HEK293 (cell line): ENCODE data around the gene FGF3.

ENCODE experiments used
- CTCF ChIA-PET: fragments of 350-600 bp; formaldehyde crosslinking; extraction: SDS; loops from one replicate; lab custom pipeline; 2021; ENCODE audit warnings: antibody characterized with exemption; lab: Yijun Ruan, JAX
- POLR2A ChIA-PET: fragments of 300-600 bp; formaldehyde crosslinking; extraction: SDS; loops from one replicate; lab custom pipeline; 2020; ENCODE audit warnings: antibody characterized with exemption, inconsistent platforms; lab: Yijun Ruan, JAX
- H3K27ac ChIP-seq: fragments of 200-500 bp; sonication (Bioruptor generic); 2 replicates; pipeline ENCODE4 v1.5.1; 2014; ENCODE audit warnings: low read depth, low read length, control low read depth, inconsistent platforms; ENCODE audit errors: extremely low read depth
- H3K36me3 ChIP-seq, 2 experiments: fragments of 200-500 bp in 1 of 2; sonication (Bioruptor generic) in 1 of 2; 1 replicate in 1 of 2; 2 replicates in 1 of 2; pipeline ENCODE4 v1.5.1; 2014 to 2017; ENCODE audit warnings: inconsistent platforms in 2 of 2, low read length in 2 of 2; ENCODE audit not compliant: control insufficient read depth in 2 of 2, insufficient read depth in 1 of 2
- H3K4me1 ChIP-seq: fragments of 200-500 bp; sonication (Bioruptor generic); 2 replicates; pipeline ENCODE4 v1.5.1; 2014; ENCODE audit warnings: mild to moderate bottlenecking, low read length, inconsistent platforms; ENCODE audit not compliant: control insufficient read depth, insufficient read depth
- H3K4me3 ChIP-seq: 2 replicates; pipeline ENCODE4 v1.5.1; 2011; ENCODE audit warnings: low read depth, mild to moderate bottlenecking, control low read depth, low read length, moderate library complexity
- H3K9me3 ChIP-seq: fragments of 200-500 bp; sonication (Bioruptor generic); 2 replicates; pipeline ENCODE4 v1.5.1; 2014; ENCODE audit warnings: low read depth, low read length, inconsistent platforms; ENCODE audit not compliant: control insufficient read depth, insufficient read depth
- BCL11B ChIP-seq: fragments of 450-650 bp; formaldehyde crosslinking; IDR thresholded peaks from 2 replicates; pipeline ENCODE4 v1.5.1; 2016; ENCODE audit warnings: low read depth, missing biosample characterization, missing genetic modification characterization
- GLIS2 ChIP-seq: fragments of 450-650 bp; formaldehyde crosslinking; IDR thresholded peaks from 2 replicates; pipeline ENCODE4 v1.5.1; 2016; ENCODE audit warnings: missing biosample characterization, missing genetic modification characterization
- HOXD13 ChIP-seq: sonication (generic); formaldehyde crosslinking; IDR thresholded peaks from 2 replicates; pipeline ENCODE4 v1.8.0; 2022; ENCODE audit warnings: missing genetic modification reagents, borderline replicate concordance
- KLF16 ChIP-seq: fragments of 450-650 bp; formaldehyde crosslinking; IDR thresholded peaks from 2 replicates; pipeline ENCODE4 v1.5.1; 2017; ENCODE audit warnings: missing biosample characterization, missing genetic modification characterization
- REPIN1 ChIP-seq: fragments of 450-650 bp; formaldehyde crosslinking; IDR thresholded peaks from 2 replicates; pipeline ENCODE4 v1.5.1; 2017; ENCODE audit warnings: missing biosample characterization, missing genetic modification characterization, low read depth
- SALL2 ChIP-seq: fragments of 450-650 bp; formaldehyde crosslinking; IDR thresholded peaks from 2 replicates; pipeline ENCODE4 v1.5.0; 2017; ENCODE audit warnings: missing biosample characterization, mild to moderate bottlenecking, missing genetic modification characterization, borderline replicate concordance
- SETDB1 ChIP-seq: IDR thresholded peaks from one replicate; pipeline ENCODE4 v1.6.1; 2017; ENCODE audit warnings: mild to moderate bottlenecking, low read length, moderate library complexity, mixed read lengths; ENCODE audit not compliant: insufficient read length
- ZNF16 ChIP-seq: fragments of 450-650 bp; formaldehyde crosslinking; IDR thresholded peaks from 2 replicates; pipeline ENCODE4 v1.5.1; 2016; ENCODE audit warnings: low read depth, missing biosample characterization, missing genetic modification characterization
- ZNF37A ChIP-seq: fragments of 450-650 bp; IDR thresholded peaks from 2 replicates; pipeline ENCODE4 v1.5.1; 2018; ENCODE audit warnings: missing biosample characterization, missing genetic modification characterization
- ZNF394 ChIP-seq: fragments of 450-650 bp; formaldehyde crosslinking; IDR thresholded peaks from 2 replicates; pipeline ENCODE4 v1.5.1; 2016; ENCODE audit warnings: missing biosample characterization, missing genetic modification characterization, mild to moderate bottlenecking, moderate library complexity, borderline replicate concordance
- ZNF433 ChIP-seq: fragments of 450-650 bp; formaldehyde crosslinking; IDR thresholded peaks from 2 replicates; pipeline ENCODE4 v1.5.1; 2016; ENCODE audit warnings: missing biosample characterization, missing genetic modification characterization, low read depth
- ZNF501 ChIP-seq: fragments of 450-650 bp; formaldehyde crosslinking; IDR thresholded peaks from 2 replicates; pipeline ENCODE4 v1.5.1; 2016; ENCODE audit warnings: missing biosample characterization, missing genetic modification characterization
- ZNF521 ChIP-seq: fragments of 450-650 bp; formaldehyde crosslinking; IDR thresholded peaks from 2 replicates; pipeline ENCODE4 v1.5.1; 2017; ENCODE audit warnings: missing biosample characterization, mild to moderate bottlenecking, missing genetic modification characterization
- ZNF549 ChIP-seq: fragments of 450-650 bp; IDR thresholded peaks from 2 replicates; pipeline ENCODE4 v1.5.1; 2018; ENCODE audit warnings: missing biosample characterization, missing genetic modification characterization, mild to moderate bottlenecking, inconsistent platforms, moderate library complexity
- ZNF621 ChIP-seq: fragments of 450-650 bp; formaldehyde crosslinking; IDR thresholded peaks from 2 replicates; pipeline ENCODE4 v1.5.1; 2017; ENCODE audit warnings: missing biosample characterization, missing genetic modification characterization
- ZNF660 ChIP-seq: fragments of 450-650 bp; IDR thresholded peaks from 2 replicates; pipeline ENCODE4 v1.5.1; 2018; ENCODE audit warnings: missing biosample characterization, mild to moderate bottlenecking, missing genetic modification characterization
- ZNF701 ChIP-seq: fragments of 450-650 bp; formaldehyde crosslinking; IDR thresholded peaks from 2 replicates; pipeline ENCODE4 v1.5.1; 2016; ENCODE audit warnings: missing biosample characterization, missing genetic modification characterization
- ZNF76 ChIP-seq: fragments of 450-650 bp; formaldehyde crosslinking; IDR thresholded peaks from 2 replicates; pipeline ENCODE4; 2016; ENCODE audit warnings: low read depth, missing biosample characterization, missing genetic modification characterization, borderline replicate concordance
- ZNF792 ChIP-seq: fragments of 450-650 bp; formaldehyde crosslinking; IDR thresholded peaks from 2 replicates; pipeline ENCODE4 v1.5.1; 2016; ENCODE audit warnings: missing biosample characterization, missing genetic modification characterization
- ZNF837 ChIP-seq: fragments of 450-650 bp; formaldehyde crosslinking; IDR thresholded peaks from 2 replicates; pipeline ENCODE4 v1.5.1; 2016; ENCODE audit warnings: missing biosample characterization, missing genetic modification characterization
- ZSCAN16 ChIP-seq: fragments of 450-650 bp; formaldehyde crosslinking; IDR thresholded peaks from 2 replicates; pipeline ENCODE4 v1.5.1; 2016; ENCODE audit warnings: missing biosample characterization, missing genetic modification characterization
- TF ChIP-seq, protein P1 (sequence below): fragments of 450-650 bp; formaldehyde crosslinking; IDR thresholded peaks from 2 replicates; pipeline ENCODE4 v1.5.1; 2017; ENCODE audit warnings: missing biosample characterization, missing genetic modification characterization
- TF ChIP-seq, protein P2 (sequence below): fragments of 450-650 bp; formaldehyde crosslinking; IDR thresholded peaks from 2 replicates; pipeline ENCODE4 v1.5.1; 2016; ENCODE audit warnings: missing biosample characterization, missing genetic modification characterization
- TF ChIP-seq, protein P3 (sequence below): fragments of 450-650 bp; IDR thresholded peaks from 2 replicates; pipeline ENCODE4 v1.5.1; 2018; ENCODE audit warnings: missing biosample characterization, missing genetic modification characterization
- TF ChIP-seq, protein P4 (sequence below): fragments of 450-650 bp; formaldehyde crosslinking; IDR thresholded peaks from 2 replicates; pipeline ENCODE4 v1.5.1; 2017; ENCODE audit warnings: missing biosample characterization, missing genetic modification characterization
- TF ChIP-seq, protein P5 (sequence below): fragments of 450-650 bp; formaldehyde crosslinking; IDR thresholded peaks from 2 replicates; pipeline ENCODE4 v1.5.1; 2016; ENCODE audit warnings: missing biosample characterization, missing genetic modification characterization

FGF3 gene

DNA sequence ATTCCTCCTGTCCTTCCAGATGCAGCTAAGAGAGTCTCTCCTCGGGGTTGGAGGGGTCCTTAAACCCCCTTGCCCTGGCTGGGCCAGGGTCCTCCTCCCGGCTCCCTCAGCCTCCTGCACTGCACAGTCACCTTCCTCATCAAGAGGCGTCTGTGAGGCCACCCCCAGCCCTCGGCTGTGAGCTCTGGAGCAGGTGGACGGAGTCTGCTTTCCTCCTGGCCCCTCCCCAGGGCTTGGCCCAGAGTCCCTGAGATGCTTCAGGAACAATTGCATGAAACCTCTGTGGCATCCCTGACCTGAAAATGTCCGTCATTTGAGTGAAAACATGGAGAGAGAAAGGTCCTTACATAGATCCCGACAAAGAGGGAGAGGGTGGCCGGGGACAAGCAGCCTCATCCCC is 6.7 kb upstream of the FGF3 start:
- no peak overlapping the region for H3K4me3 ChIP-seq
- H3K9me3 ChIP-seq: no peaks in the 10 kb centered on the region
- no peaks in the 10 kb centered on the region for H3K4me1 ChIP-seq
- no peaks in the 10 kb centered on the region for H3K36me3 ChIP-seq
- ChIA-PET POLR2A (no interaction called here), CTCF (interaction anchor here (0.7 kb wide), 1 partner anchor 25 kb away, joined by 3 read pairs; no protein-coding TSS in a partner anchor)
- H3K27ac ChIP-seq: no peak overlapping the region
- TF ChIP-seq ZNF549 (tag by site-specific recombination) (no peak), ZNF433 (tag by site-specific recombination) (no peak), ZSCAN16 (tag by site-specific recombination) (no peak), GLIS2 (tag by site-specific recombination) (no peak), REPIN1 (tag by site-specific recombination) (no peak), BCL11B (tag by site-specific recombination) (no peak), HOXD13 (no peak), SETDB1 (no peak), SALL2 (tag by site-specific recombination) (no peak)
- TF ChIP-seq, protein P1, sequence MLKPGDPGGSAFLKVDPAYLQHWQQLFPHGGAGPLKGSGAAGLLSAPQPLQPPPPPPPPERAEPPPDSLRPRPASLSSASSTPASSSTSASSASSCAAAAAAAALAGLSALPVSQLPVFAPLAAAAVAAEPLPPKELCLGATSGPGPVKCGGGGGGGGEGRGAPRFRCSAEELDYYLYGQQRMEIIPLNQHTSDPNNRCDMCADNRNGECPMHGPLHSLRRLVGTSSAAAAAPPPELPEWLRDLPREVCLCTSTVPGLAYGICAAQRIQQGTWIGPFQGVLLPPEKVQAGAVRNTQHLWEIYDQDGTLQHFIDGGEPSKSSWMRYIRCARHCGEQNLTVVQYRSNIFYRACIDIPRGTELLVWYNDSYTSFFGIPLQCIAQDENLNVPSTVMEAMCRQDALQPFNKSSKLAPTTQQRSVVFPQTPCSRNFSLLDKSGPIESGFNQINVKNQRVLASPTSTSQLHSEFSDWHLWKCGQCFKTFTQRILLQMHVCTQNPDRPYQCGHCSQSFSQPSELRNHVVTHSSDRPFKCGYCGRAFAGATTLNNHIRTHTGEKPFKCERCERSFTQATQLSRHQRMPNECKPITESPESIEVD (tag by site-specific recombination): no peak
- TF ChIP-seq, protein P2, sequence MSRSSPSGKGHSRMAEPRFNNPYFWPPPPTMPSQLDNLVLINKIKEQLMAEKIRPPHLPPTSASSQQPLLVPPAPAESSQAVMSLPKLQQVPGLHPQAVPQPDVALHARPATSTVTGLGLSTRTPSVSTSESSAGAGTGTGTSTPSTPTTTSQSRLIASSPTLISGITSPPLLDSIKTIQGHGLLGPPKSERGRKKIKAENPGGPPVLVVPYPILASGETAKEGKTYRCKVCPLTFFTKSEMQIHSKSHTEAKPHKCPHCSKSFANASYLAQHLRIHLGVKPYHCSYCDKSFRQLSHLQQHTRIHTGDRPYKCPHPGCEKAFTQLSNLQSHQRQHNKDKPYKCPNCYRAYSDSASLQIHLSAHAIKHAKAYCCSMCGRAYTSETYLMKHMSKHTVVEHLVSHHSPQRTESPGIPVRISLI (tag by site-specific recombination): no peak

DNA sequence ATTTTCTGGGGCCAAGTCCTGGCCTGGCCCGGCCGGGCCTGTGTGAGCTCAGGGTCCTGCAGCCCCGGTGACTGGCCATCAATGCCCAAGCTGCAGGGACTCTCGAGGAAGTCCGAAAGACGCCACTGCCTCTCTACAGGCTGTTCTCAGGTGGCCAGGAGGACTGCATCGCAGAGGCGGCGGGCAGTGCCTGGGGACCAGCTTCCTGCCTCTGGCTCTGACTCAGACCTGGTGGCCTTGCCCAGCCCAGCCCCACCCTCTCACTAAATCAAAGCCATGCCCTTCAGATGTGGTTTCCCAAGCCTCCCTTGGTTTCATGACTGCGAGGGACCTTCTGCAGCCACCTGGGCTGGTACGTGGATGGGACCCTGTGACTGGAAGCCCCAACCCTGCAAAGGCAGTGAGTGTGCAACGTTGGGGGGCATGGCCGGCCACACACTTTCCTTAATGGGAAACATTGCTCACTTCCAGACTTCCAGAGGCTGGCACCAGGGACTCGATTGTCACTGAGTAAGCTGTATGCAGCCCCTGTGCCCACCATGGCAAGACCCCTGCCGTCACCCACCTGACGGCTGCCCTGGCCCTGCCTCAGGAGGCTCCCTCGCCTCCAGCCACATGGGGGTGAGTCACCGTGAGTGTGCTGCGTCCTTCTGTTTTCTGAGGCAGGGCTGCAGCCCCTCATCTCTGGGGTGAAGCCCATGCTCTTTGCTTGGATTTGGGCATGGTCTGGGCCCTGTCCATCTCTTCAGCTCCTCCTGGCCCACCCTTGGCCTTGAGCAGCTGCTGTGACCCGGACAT is 6.0 kb upstream of the FGF3 start:
- ChIA-PET POLR2A (no interaction called here), CTCF (interaction anchor here (0.7 to 0.9 kb wide), 2 partner anchors 24 to 64 kb away, joined by 3 read pairs; no protein-coding TSS in a partner anchor)
- no peaks in the 10 kb centered on the region for H3K4me1 ChIP-seq
- no peak for TF ChIP-seq ZNF394 (tag by site-specific recombination)
- TF ChIP-seq, protein P3, sequence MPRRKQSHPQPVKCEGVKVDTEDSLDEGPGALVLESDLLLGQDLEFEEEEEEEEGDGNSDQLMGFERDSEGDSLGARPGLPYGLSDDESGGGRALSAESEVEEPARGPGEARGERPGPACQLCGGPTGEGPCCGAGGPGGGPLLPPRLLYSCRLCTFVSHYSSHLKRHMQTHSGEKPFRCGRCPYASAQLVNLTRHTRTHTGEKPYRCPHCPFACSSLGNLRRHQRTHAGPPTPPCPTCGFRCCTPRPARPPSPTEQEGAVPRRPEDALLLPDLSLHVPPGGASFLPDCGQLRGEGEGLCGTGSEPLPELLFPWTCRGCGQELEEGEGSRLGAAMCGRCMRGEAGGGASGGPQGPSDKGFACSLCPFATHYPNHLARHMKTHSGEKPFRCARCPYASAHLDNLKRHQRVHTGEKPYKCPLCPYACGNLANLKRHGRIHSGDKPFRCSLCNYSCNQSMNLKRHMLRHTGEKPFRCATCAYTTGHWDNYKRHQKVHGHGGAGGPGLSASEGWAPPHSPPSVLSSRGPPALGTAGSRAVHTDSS (tag by site-specific recombination): no peak
- TF ChIP-seq KLF16 (tag by site-specific recombination): no peak
- TF ChIP-seq ZNF37A (tag by site-specific recombination): no peak
- no peak for TF ChIP-seq ZNF792 (tag by site-specific recombination)
- TF ChIP-seq, protein P4, sequence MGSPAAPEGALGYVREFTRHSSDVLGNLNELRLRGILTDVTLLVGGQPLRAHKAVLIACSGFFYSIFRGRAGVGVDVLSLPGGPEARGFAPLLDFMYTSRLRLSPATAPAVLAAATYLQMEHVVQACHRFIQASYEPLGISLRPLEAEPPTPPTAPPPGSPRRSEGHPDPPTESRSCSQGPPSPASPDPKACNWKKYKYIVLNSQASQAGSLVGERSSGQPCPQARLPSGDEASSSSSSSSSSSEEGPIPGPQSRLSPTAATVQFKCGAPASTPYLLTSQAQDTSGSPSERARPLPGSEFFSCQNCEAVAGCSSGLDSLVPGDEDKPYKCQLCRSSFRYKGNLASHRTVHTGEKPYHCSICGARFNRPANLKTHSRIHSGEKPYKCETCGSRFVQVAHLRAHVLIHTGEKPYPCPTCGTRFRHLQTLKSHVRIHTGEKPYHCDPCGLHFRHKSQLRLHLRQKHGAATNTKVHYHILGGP (tag by site-specific recombination): no peak
- no peak for TF ChIP-seq ZNF621 (tag by site-specific recombination)
- TF ChIP-seq ZNF701 (tag by site-specific recombination): no peak
- no peak for TF ChIP-seq ZNF501 (tag by site-specific recombination)
- no peak for TF ChIP-seq ZNF16
- TF ChIP-seq, protein P5, sequence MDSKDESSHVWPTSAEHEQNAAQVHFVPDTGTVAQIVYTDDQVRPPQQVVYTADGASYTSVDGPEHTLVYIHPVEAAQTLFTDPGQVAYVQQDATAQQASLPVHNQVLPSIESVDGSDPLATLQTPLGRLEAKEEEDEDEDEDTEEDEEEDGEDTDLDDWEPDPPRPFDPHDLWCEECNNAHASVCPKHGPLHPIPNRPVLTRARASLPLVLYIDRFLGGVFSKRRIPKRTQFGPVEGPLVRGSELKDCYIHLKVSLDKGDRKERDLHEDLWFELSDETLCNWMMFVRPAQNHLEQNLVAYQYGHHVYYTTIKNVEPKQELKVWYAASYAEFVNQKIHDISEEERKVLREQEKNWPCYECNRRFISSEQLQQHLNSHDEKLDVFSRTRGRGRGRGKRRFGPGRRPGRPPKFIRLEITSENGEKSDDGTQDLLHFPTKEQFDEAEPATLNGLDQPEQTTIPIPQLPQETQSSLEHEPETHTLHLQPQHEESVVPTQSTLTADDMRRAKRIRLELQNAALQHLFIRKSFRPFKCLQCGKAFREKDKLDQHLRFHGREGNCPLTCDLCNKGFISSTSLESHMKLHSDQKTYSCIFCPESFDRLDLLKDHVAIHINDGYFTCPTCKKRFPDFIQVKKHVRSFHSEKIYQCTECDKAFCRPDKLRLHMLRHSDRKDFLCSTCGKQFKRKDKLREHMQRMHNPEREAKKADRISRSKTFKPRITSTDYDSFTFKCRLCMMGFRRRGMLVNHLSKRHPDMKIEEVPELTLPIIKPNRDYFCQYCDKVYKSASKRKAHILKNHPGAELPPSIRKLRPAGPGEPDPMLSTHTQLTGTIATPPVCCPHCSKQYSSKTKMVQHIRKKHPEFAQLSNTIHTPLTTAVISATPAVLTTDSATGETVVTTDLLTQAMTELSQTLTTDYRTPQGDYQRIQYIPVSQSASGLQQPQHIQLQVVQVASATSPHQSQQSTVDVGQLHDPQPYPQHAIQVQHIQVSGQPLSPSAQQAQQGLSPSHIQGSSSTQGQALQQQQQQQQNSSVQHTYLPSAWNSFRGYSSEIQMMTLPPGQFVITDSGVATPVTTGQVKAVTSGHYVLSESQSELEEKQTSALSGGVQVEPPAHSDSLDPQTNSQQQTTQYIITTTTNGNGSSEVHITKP (tag by site-specific recombination): no peak
- TF ChIP-seq ZNF660: no peak
- no peak for TF ChIP-seq ZNF521 (tag by site-specific recombination)
- no peak for TF ChIP-seq ZNF837 (tag by site-specific recombination)
- TF ChIP-seq ZNF76 (tag by site-specific recombination): no peak

More for the DNA sequence above, 6.0 kb upstream of the FGF3 start:
- Histone ChIP-seq H3K36me3 (no peaks in the 10 kb centered on the region), H3K9me3 (no peaks in the 10 kb centered on the region), H3K4me3 (no peak overlapping the region), H3K27ac (no peak overlapping the region)
